Activated T-cell treated with anti-CD3 and anti-CD28 coated beads, Interleukin-2, amount 50 U/mL, for 4 hours (primary cell): ENCODE measurements around the gene CDYL2. TPM values are rescaled to one million over a fixed set of nuclear protein-coding genes. Genes with fewer than 3 reads are reported as not detected.

ENCODE experiments used
- ATAC-seq, 2 donors: fragments of 200-7000 bp; cut with Tn5 transposase; one replicate each; pipeline ENCODE4 v1.10.0; 2021
- DNase-seq: peaks from one replicate; pipeline ENCODE4 v3.0.0-alpha.2; 2020
- H3K27me3 Mint-ChIP-seq: one replicate; pipeline ENCODE4 v1.8.0; 2021; ENCODE audit warnings: low read depth, mixed read lengths
- H3K36me3 Mint-ChIP-seq: one replicate; pipeline ENCODE4 v1.8.0; 2022; ENCODE audit warnings: mixed read lengths; ENCODE audit not compliant: insufficient read depth
- H3K4me1 Mint-ChIP-seq: one replicate; pipeline ENCODE4 v1.8.0; 2021; ENCODE audit warnings: low read depth, mixed read lengths
- H3K4me3 Mint-ChIP-seq: one replicate; pipeline ENCODE4 v1.8.0; 2021; ENCODE audit warnings: mild to moderate bottlenecking, moderate library complexity, mixed read lengths
- H3K9me3 Mint-ChIP-seq: one replicate; pipeline ENCODE4 v1.8.0; 2021; ENCODE audit warnings: mixed read lengths
- total RNA-seq, 3 donors: library from RNA; stranded (reverse); gene quantifications; one replicate each; pipeline ENCODE4 v1.2.1, GENCODE V29; 2021

The CDYL2 gene
- total RNA-seq, 3 donors from 2014 or later, result 15.3 to 19.8 (median 15.6) TPM

GRCh38 chr16:80671281-80671849 is 133.0 kb downstream of the CDYL2 start:
- Mint-ChIP-seq H3K9me3 (peaks cover 4% of the 10 kb centered on the region), H3K4me3 (no peak overlapping the region), H3K36me3 (peaks cover 11% of the 10 kb centered on the region), H3K4me1 (peaks cover 19% of the 10 kb centered on the region), H3K27me3 (no peaks in the 10 kb centered on the region)
- DNase-seq, result no peak
- ATAC-seq, result no peak

GRCh38 chr16:80670170-80670865 is 134.1 kb downstream of the CDYL2 start:
- Mint-ChIP-seq H3K27me3 (no peaks in the 10 kb centered on the region), H3K4me1 (peaks cover 14% of the 10 kb centered on the region), H3K36me3 (peaks cover 10% of the 10 kb centered on the region), H3K9me3 (peaks cover 4% of the 10 kb centered on the region), H3K4me3 (no peak overlapping the region)
- no peak for DNase-seq
- ATAC-seq, result peak; percentile 78 to 82

DNA sequence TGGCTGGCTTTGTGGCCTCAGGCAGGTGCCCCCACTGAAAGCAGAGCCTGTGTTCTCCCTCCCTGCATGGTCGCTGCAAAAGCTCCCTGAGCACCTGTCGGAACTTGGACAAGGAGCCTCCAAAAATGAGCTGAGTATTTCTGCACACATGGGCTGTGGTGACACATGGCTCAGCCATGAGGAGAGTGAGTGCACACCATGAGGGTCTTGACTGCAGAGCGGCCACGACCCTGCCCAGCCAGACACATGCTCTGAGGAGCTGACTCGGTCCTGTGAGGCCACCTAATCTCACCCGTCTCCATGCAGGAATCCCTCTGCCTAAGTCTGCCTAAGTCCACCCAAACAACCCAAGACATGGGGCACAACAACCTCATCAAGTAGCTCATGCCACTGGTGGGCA is 134.7 kb downstream of the CDYL2 start:
- H3K4me3 Mint-ChIP-seq, result no peak overlapping the region
- ATAC-seq, result no peak
- H3K4me1 Mint-ChIP-seq, result peaks cover 14% of the 10 kb centered on the region
- no peak for DNase-seq
- no peaks in the 10 kb centered on the region for H3K27me3 Mint-ChIP-seq
- H3K36me3 Mint-ChIP-seq, result peaks cover 6% of the 10 kb centered on the region
- H3K9me3 Mint-ChIP-seq, result peaks cover 4% of the 10 kb centered on the region

- peaks cover 14% of the 10 kb centered on the region for H3K4me1 Mint-ChIP-seq
- no peaks in the 10 kb centered on the region for H3K27me3 Mint-ChIP-seq
- ATAC-seq, result no peak
- no peak overlapping the region for H3K4me3 Mint-ChIP-seq
- no peak for DNase-seq
- H3K9me3 Mint-ChIP-seq, result peaks cover 4% of the 10 kb centered on the region
- peaks cover 4% of the 10 kb centered on the region for H3K36me3 Mint-ChIP-seq
Observed at GRCh38 chr16:80667925-80668324, 136.5 kb downstream of the CDYL2 start.

- H3K4me3 Mint-ChIP-seq, result no peak overlapping the region
- H3K27me3 Mint-ChIP-seq, result no peaks in the 10 kb centered on the region
- ATAC-seq, result no peak
- peaks cover 14% of the 10 kb centered on the region for H3K4me1 Mint-ChIP-seq
- peaks cover 4% of the 10 kb centered on the region for H3K9me3 Mint-ChIP-seq
- no peak for DNase-seq
- H3K36me3 Mint-ChIP-seq, result peaks cover 4% of the 10 kb centered on the region
Observed at GRCh38 chr16:80667251-80667560, 137.2 kb downstream of the CDYL2 start.

GRCh38 chr16:80666378-80667250 is 137.8 kb downstream of the CDYL2 start:
- ATAC-seq, result no peak

GRCh38 chr16:80665356-80665755 is 139.0 kb downstream of the CDYL2 start:
- H3K4me1 Mint-ChIP-seq, result peaks cover 6% of the 10 kb centered on the region

More at GRCh38 chr16:80666378-80667250, 137.8 kb downstream of the CDYL2 start:
- Mint-ChIP-seq H3K4me1 (peaks cover 13% of the 10 kb centered on the region), H3K9me3 (peaks cover 4% of the 10 kb centered on the region), H3K36me3 (peaks cover 3% of the 10 kb centered on the region), H3K27me3 (no peaks in the 10 kb centered on the region), H3K4me3 (no peak overlapping the region)
- no peak for DNase-seq

GRCh38 chr16:80664786-80665185 is 139.6 kb downstream of the CDYL2 start:
- Mint-ChIP-seq H3K4me3 (no peak overlapping the region), H3K4me1 (peaks cover 2% of the 10 kb centered on the region), H3K27me3 (no peaks in the 10 kb centered on the region), H3K36me3 (peaks cover 3% of the 10 kb centered on the region), H3K9me3 (peaks cover 12% of the 10 kb centered on the region)
- ATAC-seq (no peak), DNase-seq (no peak)

More at GRCh38 chr16:80665356-80665755, 139.0 kb downstream of the CDYL2 start:
- no peak for DNase-seq
- Mint-ChIP-seq H3K27me3 (no peaks in the 10 kb centered on the region), H3K36me3 (no peaks in the 10 kb centered on the region), H3K9me3 (peaks cover 10% of the 10 kb centered on the region), H3K4me3 (no peak overlapping the region)
- no peak for ATAC-seq

DNA sequence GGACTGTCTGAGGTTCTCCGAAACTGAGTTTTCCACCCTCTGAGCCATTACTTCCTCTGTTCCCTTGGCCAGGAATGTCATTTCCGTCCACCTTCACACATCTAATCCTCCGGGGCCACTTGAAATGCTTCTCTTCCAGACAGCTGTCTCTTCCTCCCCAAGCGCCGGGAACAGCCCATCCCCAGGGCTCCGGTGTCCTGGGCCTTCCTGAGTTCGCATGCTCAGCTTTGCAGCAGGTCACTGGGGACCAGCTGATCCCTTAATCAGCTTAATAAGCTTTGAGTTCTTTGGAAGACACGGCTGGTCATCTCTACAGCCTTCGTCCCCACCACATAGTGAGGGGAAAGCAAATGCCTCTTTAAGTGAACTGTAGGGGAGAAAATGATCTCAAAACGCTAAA is 140.2 kb downstream of the CDYL2 start:
- Mint-ChIP-seq H3K27me3 (no peaks in the 10 kb centered on the region), H3K4me3 (no peak overlapping the region)
- no peak for ATAC-seq

GRCh38 chr16:80663078-80663477 is 141.3 kb downstream of the CDYL2 start:
- Mint-ChIP-seq H3K4me3 (no peak overlapping the region), H3K27me3 (no peaks in the 10 kb centered on the region), H3K9me3 (peaks cover 17% of the 10 kb centered on the region), H3K36me3 (peaks cover 3% of the 10 kb centered on the region), H3K4me1 (peaks cover 5% of the 10 kb centered on the region)
- no peak for DNase-seq
- no peak for ATAC-seq

More for the DNA sequence above, 140.2 kb downstream of the CDYL2 start:
- Mint-ChIP-seq H3K36me3 (peaks cover 3% of the 10 kb centered on the region), H3K9me3 (peaks cover 13% of the 10 kb centered on the region), H3K4me1 (peaks cover 2% of the 10 kb centered on the region)
- DNase-seq, result no peak

- no peak for DNase-seq
- H3K4me1 Mint-ChIP-seq, result peaks cover 33% of the 10 kb centered on the region
Observed at GRCh38 chr16:80659865-80660264, 144.5 kb downstream of the CDYL2 start.

DNA sequence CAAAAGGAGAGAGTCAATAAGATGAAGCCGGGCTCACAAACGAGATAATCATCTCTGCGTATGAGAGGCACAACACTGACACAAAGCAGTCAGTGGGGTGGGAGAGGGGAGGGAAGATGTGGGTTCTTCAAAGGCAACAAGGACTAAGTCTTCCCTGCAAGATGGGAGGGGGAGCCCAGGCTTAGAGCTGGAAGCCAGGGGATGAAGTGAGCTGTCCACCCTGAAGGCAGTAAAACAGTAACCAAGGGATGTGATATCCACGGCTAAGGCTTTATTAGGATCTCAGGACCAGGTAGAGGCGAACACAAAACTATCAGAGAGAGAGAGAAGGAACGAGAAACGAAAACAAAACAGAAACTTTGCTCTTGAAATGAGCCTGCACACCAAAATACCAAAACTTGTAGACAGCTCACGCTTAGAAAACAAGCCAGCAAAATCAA is 147.7 kb downstream of the CDYL2 start:
- DNase-seq (no peak), ATAC-seq (peak; percentile 88 to 91)
- peaks cover 35% of the 10 kb centered on the region for H3K4me1 Mint-ChIP-seq
- peaks cover 17% of the 10 kb centered on the region for H3K9me3 Mint-ChIP-seq
- H3K27me3 Mint-ChIP-seq, result no peaks in the 10 kb centered on the region
- H3K36me3 Mint-ChIP-seq, result peaks cover 3% of the 10 kb centered on the region
- H3K4me3 Mint-ChIP-seq, result peak overlapping the region; percentile 76

More at GRCh38 chr16:80659865-80660264, 144.5 kb downstream of the CDYL2 start:
- ATAC-seq, result no peak
- Mint-ChIP-seq H3K36me3 (peaks cover 3% of the 10 kb centered on the region), H3K4me3 (no peak overlapping the region), H3K27me3 (no peaks in the 10 kb centered on the region), H3K9me3 (peaks cover 17% of the 10 kb centered on the region)

DNA sequence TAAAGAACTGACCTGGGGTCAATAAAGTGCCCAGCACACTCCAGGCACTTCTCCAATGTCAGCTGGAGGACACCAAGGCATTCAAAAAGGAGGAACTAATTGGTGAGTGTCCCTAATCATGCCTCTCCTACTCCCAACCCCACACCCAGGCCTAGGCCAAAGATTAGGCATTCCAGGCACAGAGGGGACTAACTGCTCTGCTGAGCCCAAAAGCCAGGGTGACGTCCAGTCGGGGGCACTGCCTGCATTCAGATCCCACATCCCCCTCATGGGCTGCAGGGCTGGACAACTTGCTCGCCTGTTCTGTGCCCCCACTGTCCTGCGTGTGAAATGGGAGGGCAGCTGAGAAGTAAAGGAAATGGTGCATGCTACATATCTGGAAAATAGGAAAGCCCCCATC is 148.2 kb downstream of the CDYL2 start:
- peaks cover 3% of the 10 kb centered on the region for H3K36me3 Mint-ChIP-seq
- ATAC-seq (peak in 1 of 2 donors; percentile 18), DNase-seq (no peak)
- H3K4me1 Mint-ChIP-seq, result peaks cover 36% of the 10 kb centered on the region
- no peaks in the 10 kb centered on the region for H3K27me3 Mint-ChIP-seq
- peak overlapping the region; percentile 76 for H3K4me3 Mint-ChIP-seq
- peaks cover 17% of the 10 kb centered on the region for H3K9me3 Mint-ChIP-seq

DNA sequence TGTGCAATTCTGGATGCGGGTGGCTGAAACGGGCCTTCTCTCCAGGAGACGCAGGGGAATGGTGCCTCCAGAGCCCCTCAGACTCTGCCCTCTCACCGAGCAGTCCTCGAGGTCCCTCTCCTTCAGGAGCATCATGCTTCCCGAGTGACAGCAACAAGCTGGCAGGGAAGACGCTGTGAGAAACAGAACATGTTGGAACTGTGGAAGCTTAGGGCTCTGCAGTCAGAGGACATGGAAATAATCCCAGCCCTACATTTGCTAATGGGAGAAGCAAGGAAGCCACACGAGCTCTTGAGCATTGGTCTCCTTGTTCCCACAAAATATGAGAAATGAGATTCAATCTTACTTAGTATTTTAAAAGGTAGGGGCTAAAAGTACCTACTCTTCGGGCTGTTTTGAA is 148.6 kb downstream of the CDYL2 start:
- H3K9me3 Mint-ChIP-seq, result peaks cover 14% of the 10 kb centered on the region
- H3K27me3 Mint-ChIP-seq, result no peaks in the 10 kb centered on the region
- peaks cover 3% of the 10 kb centered on the region for H3K36me3 Mint-ChIP-seq
- peaks cover 37% of the 10 kb centered on the region for H3K4me1 Mint-ChIP-seq
- H3K4me3 Mint-ChIP-seq, result peak overlapping the region; percentile 76
- DNase-seq (no peak), ATAC-seq (no peak)
